Spleen (tissue), 7 donors: ENCODE data around the gene DNAAF5.

Experiments used
- POLR2A ChIP-seq, 3 donors: fragments of 450-650 bp; IDR thresholded peaks; one replicate each; pipeline ENCODE4 v1.5.1; 2017; ENCODE audit warnings: antibody characterized with exemption in 3 of 3, mild to moderate bottlenecking in 1 of 3
- TF ChIP-seq, protein P1 (sequence below), 11 experiments: fragments of 200-600 bp in 7 of 11; fragments of 450-650 bp in 4 of 11; sonication (generic) in 4 of 11; IDR thresholded peaks in 8 of 11; conservative IDR thresholded peaks in 3 of 11; 1 replicate in 7 of 11; 2 replicates in 4 of 11; pipeline versions ENCODE4 v1.4.0 to v1.8.0; 2016 to 2021; ENCODE audit warnings: antibody characterized with exemption in 11 of 11, inconsistent platforms in 4 of 11, mild to moderate bottlenecking in 1 of 11
- donor health status: DM: no; HTN: no; CAD: no; lungs with moderate emphysema.
- donor health status: DM: no; HTN: no; CAD: no.
- donor health status: DM: no; HTN: no; CAD: no.

DNA sequence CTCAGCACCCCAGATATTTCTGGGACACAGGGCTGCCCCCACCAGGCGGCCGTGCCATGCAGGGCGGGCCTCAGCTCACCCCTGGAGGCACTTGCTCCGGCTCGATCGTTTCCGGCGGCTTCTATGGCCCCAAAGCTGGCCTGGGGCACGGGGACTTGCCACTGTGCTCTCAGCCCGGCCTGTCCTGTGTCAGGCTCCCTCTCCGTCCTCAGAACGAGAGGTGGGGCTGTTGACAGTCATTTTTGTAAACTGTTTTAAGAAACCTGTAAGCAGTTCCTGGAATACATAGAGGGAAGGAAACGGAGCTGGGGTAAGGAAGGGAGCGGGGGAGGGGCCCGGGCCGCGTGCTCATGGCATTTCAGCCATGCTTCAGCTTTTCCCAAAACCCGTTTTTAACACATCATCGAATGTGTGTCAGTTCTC, 31.3 kb downstream of the DNAAF5 start:
- TF ChIP-seq, protein P1, sequence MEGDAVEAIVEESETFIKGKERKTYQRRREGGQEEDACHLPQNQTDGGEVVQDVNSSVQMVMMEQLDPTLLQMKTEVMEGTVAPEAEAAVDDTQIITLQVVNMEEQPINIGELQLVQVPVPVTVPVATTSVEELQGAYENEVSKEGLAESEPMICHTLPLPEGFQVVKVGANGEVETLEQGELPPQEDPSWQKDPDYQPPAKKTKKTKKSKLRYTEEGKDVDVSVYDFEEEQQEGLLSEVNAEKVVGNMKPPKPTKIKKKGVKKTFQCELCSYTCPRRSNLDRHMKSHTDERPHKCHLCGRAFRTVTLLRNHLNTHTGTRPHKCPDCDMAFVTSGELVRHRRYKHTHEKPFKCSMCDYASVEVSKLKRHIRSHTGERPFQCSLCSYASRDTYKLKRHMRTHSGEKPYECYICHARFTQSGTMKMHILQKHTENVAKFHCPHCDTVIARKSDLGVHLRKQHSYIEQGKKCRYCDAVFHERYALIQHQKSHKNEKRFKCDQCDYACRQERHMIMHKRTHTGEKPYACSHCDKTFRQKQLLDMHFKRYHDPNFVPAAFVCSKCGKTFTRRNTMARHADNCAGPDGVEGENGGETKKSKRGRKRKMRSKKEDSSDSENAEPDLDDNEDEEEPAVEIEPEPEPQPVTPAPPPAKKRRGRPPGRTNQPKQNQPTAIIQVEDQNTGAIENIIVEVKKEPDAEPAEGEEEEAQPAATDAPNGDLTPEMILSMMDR (IDR thresholded peaks at IDR 0.05 in 8 of 11, conservative IDR thresholded peaks at IDR 0.05 in 3 of 11): no peak
- TF ChIP-seq POLR2A (IDR thresholded peaks at IDR 0.05): no peak
